GM19463 (cell line): ENCODE results near the gene WDR27.

Experiments used
- ATAC-seq: cut with Tn5 transposase; IDR thresholded peaks from one replicate; pipeline ENCODE4 v1.9.1; 2021; ENCODE audit warnings: mild to moderate bottlenecking, moderate library complexity; ENCODE audit not compliant: unreplicated experiment

The WDR27 gene

GRCh38 chr6:169641461-169642085, 60.3 kb downstream of the WDR27 start:
- ATAC-seq: no peak

GRCh38 chr6:169640983-169641382, 60.8 kb downstream of the WDR27 start:
- ATAC-seq: no peak

DNA sequence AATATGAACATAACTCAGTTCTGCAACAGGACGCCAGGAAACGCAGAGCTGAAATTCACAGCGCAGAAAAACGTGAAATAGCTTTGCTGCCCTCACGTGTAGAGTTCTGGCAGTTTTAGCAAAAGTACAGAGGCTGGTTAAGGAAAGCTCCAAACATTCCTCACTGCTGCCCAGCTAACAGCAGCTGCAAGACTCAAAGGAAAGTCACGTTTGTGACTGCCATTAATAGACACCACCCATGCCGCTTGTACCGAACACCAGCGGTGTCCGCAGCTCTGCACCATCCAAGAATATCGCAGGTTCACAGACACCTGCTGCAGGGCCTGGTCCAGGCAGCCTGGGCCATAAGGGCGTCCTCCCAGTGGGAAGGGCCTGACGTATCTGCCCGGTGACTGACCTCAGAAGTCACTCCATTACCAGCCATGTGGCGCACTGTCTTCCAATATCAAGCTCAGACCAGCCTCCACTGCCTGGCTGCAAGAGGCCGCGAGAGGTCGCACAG, 61.4 kb downstream of the WDR27 start:
- no peak for ATAC-seq

DNA sequence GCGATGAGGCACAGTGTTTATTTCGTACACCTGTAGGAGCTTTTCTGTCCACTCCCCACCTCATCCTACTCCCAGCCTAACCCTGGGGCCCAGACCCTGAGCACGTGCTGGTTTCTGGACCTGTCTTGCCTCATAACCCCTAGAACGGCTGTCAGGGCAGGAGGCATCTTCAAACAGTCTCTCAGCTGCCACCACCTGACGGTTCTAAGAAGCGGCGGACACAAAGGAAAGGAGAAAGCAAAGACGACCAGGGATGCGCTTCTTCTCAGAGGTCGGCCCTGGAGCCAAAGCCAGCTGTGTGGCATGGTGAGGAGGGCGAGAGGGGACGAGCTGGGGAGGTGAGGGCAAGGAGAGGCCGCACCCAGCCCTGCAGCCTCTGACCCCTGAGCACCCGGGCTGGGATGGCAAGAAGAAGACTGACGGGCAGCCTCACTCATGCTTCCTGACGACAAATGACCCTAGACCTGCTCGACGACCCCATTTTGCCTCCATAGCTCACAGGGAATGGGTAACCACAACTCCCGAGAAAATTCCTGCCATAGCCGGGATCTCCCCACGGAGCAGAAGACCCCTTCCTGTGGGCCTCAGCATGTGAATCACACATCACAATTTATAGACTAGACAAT, 62.1 kb downstream of the WDR27 start:
- no peak for ATAC-seq

DNA sequence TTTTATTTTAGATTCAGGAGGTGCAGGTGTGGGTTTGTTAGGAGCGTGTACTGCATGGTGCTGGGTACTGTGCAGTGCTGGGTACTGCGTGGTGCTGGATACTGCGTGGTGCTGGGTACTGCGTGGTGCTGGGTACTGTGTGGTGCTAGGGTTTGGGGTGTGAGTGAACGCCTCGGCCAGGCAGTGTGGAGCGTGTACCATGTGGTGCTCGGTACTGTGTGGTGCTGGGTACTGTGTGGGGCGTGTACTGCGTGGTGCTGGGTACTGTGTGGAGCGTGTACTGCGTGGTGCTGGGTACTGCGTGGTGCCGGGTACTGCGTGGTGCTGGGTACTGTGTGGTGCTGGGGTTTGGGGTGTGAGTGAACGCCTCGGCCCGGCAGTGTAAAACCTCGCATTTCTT, 62.9 kb downstream of the WDR27 start:
- ATAC-seq: no peak

DNA sequence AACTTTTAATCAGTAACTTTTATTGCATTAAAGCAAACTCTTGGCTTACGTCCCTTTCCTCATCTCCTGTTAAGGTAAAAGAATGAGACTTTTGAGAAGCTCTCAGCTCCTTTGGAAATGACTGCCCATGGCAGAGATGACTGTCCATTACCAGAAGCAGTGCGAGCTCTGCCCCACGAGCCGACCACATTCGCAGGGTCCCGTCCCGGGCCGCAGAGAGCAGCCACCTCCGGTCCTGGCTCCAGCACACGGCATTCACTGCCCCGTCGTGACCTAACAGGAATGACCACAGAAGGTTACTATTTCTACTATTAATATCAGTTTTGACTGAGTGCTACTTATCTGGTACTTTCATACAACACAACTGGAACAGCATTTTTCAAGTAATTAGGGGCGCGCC, 63.4 kb downstream of the WDR27 start:
- no peak for ATAC-seq

DNA sequence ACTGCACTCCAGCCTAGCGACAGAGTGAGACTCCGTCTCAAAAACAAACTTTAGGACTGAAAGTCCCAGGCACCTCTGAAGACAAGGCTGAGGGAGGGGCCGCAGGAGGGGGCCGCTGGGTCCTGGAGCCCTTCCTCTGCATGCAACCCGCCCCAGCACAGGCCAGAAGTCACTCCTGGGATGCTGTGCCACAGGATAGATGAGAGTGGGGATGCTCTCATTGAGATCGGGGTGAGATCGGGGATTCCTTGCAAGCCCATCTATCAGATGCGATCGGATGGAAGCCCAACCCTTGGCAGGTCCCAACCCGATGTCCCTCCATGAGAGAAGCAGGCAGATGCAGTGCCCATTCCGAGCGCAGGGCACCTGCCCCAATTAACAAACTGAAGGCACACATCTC, 66.5 kb downstream of the WDR27 start:
- ATAC-seq: no peak

GRCh38 chr6:169632841-169633240, 69.0 kb downstream of the WDR27 start:
- no peak for ATAC-seq

DNA sequence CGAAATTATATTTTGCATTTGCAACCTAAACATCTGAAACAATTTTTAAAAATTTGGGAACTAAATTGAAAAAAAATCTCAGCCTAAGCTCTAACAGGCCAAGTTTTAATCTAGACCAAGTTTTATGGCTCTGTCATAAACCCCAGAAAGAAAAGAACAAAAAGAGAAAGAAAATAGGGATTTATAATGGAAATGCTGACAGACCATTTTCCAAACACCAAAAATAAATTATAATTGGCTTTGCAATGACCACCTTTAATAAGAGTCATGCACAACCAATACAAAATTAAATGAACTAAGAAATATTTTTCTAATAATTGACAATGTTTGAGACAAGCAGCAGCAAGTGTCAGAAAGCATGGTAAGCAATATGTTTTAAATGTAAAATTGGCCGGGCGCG, 72.6 kb downstream of the WDR27 start:
- no peak for ATAC-seq

DNA sequence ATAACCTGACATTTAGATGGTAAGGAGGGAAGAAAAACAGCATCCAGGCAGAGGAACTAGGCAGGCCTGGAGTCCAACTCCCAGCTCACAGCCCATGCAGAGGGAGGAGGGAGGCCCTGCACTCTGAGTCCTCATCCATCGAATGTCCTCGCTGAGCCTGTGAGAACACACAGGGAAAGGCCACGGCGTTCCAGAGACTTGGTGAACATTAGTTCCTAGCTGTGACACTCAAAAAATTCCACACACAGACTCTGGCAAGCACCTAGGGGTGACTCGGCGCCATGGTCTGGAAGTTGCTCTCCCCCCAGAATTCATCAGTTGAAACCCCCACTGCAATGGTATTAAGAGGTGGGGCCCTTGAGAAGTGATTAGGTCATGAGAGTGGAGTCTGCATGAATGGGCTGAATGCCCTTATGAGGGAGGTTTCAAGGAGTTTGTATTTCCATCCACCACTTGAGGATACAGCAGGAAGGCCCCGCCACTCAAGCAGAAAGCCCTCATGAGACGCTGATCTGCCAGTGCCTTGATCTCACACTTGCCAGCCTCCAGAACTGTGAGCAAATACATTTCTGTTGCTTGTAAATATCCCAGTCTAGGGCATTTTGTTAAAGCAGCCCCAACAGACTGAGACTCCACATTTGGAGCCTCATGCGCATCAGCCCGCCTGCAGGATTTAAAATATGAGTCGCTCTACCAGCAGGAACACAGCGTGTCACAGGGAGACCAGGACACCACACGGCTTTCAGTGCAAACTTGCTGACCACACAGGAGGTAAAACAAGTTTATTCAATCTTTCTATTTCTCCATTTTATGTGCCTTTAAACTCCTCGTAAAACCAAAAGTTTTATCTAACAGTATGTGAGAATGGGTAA, 73.9 kb downstream of the WDR27 start:
- ATAC-seq: no peak

DNA sequence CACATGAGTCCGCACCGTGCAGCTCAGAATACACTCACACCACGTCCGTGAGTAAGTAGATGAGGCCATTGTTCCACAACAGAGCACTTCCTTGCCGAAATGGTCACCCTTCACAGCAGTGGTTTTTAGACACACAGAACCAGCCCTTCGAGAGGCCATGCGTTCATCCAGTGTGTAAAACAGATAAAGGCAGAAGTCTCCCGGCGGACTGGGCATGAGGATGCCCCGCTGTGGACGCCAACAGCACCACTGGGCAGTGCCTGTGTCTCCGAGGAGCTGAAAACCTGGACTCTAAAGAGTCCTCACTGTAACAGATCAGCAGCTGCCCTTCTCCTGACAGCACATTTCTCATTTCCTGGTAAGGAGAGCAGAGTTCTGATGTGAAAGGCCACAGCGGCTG, 75.2 kb downstream of the WDR27 start:
- no peak for ATAC-seq

- no peak for ATAC-seq
Observed at GRCh38 chr6:169626169-169626568, 75.7 kb downstream of the WDR27 start.

GRCh38 chr6:169625376-169625775, 76.5 kb downstream of the WDR27 start:
- no peak for ATAC-seq

GRCh38 chr6:169624785-169625184, 77.0 kb downstream of the WDR27 start:
- no peak for ATAC-seq

DNA sequence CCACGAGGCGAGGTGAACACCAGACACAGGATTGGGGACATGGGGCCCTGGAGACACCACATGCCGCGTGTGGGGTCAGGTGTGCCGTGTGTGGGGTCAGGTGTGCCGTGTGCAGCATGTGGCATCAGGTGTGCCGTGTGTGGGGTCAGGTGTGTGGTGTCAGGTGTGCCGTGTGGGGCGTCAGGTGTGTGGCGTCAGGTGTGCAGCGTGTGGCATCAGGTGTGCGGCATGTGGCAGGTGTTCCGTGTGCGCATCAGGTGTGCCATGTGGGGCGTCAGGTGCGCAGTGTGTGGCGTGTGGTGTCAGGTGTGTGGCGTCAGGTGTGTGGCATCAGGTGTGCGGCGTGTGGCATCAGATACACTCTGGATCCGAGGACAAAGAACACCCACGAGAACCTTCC, 77.9 kb downstream of the WDR27 start:
- ATAC-seq: no peak

DNA sequence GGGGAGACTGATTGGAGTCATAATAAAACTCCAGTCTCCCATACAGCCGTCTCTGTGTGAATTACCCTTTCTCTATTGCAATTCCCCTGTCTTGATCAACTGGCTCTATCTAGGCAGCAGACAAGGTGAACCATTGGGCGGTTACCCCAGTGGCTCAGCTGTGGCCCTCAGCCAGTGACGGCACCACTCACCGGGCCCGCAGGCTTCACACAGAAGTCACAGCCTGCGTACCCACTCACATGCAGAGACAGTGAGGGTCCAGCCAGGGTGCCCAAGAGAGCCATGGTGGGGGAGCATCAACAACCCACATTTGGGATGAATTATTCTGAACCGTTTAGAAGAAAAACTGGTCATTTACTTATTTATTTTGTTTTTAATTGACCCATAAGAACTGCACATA, 78.5 kb downstream of the WDR27 start:
- no peak for ATAC-seq

DNA sequence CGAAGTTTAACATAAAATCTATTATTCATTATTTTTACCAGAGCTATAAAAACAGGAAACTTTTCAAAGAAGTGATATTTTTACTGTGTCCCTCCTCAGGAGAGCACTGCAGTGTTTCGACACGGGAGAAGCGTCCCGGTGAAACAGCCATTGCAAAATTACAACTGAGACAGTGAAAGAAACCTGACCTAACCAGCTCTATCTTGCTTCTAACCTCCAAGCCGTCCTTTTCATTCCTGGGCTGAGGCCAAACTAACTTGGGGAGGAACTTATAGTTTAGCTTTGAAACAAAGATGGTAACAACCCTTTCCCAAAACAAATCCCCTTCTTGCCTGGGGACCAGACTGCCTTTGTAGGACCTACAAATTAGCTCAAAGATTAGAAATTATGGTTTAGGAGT, 79.2 kb downstream of the WDR27 start:
- ATAC-seq: no peak

DNA sequence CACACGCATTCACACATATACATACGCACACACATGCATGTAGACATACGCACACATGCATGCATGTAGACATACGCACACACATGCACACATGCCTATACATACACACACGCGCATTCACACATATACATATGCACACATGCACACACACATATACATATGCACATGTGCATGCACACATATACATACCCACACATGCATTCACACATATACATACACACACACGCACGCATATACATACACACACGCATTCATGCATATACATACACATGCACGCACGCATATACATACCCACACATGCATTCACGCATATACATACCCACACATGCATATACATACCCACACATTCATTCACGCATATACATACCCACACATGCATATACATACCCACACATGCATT, 80.5 kb downstream of the WDR27 start:
- no peak for ATAC-seq

- ATAC-seq: no peak
Observed at GRCh38 chr6:169620171-169621130, 81.4 kb downstream of the WDR27 start.

GRCh38 chr6:169619650-169620049, 82.2 kb downstream of the WDR27 start:
- ATAC-seq: no peak
